Measurements from ENCODE around the gene OR10A6. TPM values are rescaled to one million over a fixed set of nuclear protein-coding genes. Genes with fewer than 3 reads are reported as not detected.

Gene OR10A6
- total and polyA plus RNA-seq, 2 donors (not counting 1 experiment from before 2014, with no cell fraction given): under 0.01 to 0.06 TPM

DNA sequence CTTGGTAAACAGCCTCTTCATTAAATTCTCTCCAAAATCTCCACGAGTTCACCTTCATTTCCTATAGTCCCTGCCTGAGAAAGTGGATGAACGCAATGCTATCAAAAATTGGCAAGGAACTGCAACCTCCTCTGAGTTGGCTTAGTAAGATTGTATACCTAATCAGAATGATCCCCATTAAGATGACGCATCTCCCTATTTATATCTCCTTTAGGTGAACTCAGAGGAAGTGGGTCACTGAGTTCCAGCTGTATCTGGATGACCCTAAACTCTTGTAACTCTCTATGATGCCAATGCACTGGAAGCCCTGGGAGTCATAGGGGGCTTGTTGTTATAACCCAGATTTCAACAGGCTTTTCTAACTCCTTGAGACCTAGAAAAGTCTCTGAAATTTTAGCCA lies 48.2 kb downstream of the OR10A6 start:
- TF ChIP-seq, protein P1, sequence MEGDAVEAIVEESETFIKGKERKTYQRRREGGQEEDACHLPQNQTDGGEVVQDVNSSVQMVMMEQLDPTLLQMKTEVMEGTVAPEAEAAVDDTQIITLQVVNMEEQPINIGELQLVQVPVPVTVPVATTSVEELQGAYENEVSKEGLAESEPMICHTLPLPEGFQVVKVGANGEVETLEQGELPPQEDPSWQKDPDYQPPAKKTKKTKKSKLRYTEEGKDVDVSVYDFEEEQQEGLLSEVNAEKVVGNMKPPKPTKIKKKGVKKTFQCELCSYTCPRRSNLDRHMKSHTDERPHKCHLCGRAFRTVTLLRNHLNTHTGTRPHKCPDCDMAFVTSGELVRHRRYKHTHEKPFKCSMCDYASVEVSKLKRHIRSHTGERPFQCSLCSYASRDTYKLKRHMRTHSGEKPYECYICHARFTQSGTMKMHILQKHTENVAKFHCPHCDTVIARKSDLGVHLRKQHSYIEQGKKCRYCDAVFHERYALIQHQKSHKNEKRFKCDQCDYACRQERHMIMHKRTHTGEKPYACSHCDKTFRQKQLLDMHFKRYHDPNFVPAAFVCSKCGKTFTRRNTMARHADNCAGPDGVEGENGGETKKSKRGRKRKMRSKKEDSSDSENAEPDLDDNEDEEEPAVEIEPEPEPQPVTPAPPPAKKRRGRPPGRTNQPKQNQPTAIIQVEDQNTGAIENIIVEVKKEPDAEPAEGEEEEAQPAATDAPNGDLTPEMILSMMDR (conservative IDR thresholded peaks at IDR 0.05 in 1 of 2, IDR thresholded peaks at IDR 0.05 in 1 of 2; ENCODE audit: low read depth in 1 of 2, low read length in 2 of 2): no peak
- no peak for TF ChIP-seq EZH2 (IDR thresholded peaks at IDR 0.05; ENCODE audit: low read length, missing control alignments)
- no peak for DNase-seq (ENCODE audit: low read depth in 2 of 2)
- H3K36me3 ChIP-seq (ENCODE audit: control insufficient read depth, insufficient read depth, low read length): no peaks in the 10 kb centered on the region
- H3K79me2 ChIP-seq (ENCODE audit: control insufficient read depth, insufficient read depth, low read length): no peaks in the 10 kb centered on the region
- no peak overlapping the region for H3K4me3 ChIP-seq (replicated peaks in 1 of 4; ENCODE audit: control extremely low read depth in 1 of 4, insufficient read depth in 1 of 4, low read depth in 3 of 4, low read length in 4 of 4)
- H2AFZ ChIP-seq (ENCODE audit: low read length): no peak overlapping the region
- no peak overlapping the region for H3K9ac ChIP-seq (ENCODE audit: insufficient read depth, low read length)
- H3K4me1 ChIP-seq (ENCODE audit: control insufficient read depth, extremely low read depth, insufficient read depth, low read length): no peaks in the 10 kb centered on the region
- H4K20me1 ChIP-seq (ENCODE audit: control insufficient read depth, extremely low read depth, insufficient read depth, low read length): no peaks in the 10 kb centered on the region
- no peaks in the 10 kb centered on the region for H3K9me3 ChIP-seq (ENCODE audit: control insufficient read depth, insufficient read depth, low read depth, low read length)
- no peak overlapping the region for H3K4me2 ChIP-seq (ENCODE audit: extremely low read depth, insufficient read depth, low read length)
- H3K27ac ChIP-seq (ENCODE audit: insufficient read depth, low read length): no peak overlapping the region
- no peaks in the 10 kb centered on the region for H3K27me3 ChIP-seq (ENCODE audit: control insufficient read depth, insufficient read depth, low read length)

Other genes starting within 250 kb of the OR10A6 start
- not detected in 2 replicates for gene OVCH2, start 224.8 kb downstream of the OR10A6 start, total RNA-seq
- not detected in 2 replicates for gene OVCH2, start 224.8 kb downstream of the OR10A6 start, polyA plus RNA-seq
- gene OR5P2, start 134.3 kb downstream of the OR10A6 start, total RNA-seq: 0.17 TPM in 1 of 2 replicates, not detected in the other
- gene OR5P2, start 134.3 kb downstream of the OR10A6 start, polyA plus RNA-seq: not detected in 2 replicates
- gene OR5P3, start 100.4 kb downstream of the OR10A6 start, total RNA-seq: not detected in 2 replicates
- gene OR5P3, start 100.4 kb downstream of the OR10A6 start, polyA plus RNA-seq: not detected in 2 replicates
- gene OR10A3, start 10.4 kb upstream of the OR10A6 start, total RNA-seq: 0.17 TPM in 1 of 2 replicates, not detected in the other
- gene OR10A3, start 10.4 kb upstream of the OR10A6 start, polyA plus RNA-seq: 0.07 TPM in 1 of 2 replicates, not detected in the other
- gene NLRP10, start 34.2 kb upstream of the OR10A6 start, total RNA-seq: 0.26 and 9.6 TPM in 2 replicates
- gene NLRP10, start 34.2 kb upstream of the OR10A6 start, polyA plus RNA-seq: 2.2 and 4.8 TPM in 2 replicates
- gene EIF3F, start 56.1 kb upstream of the OR10A6 start, total RNA-seq: 291 and 303 TPM in 2 replicates
- gene EIF3F, start 56.1 kb upstream of the OR10A6 start, polyA plus RNA-seq: 323 and 345 TPM in 2 replicates
- gene TUB, start 149.9 kb upstream of the OR10A6 start, total RNA-seq: 9.6 and 10.3 TPM in 2 replicates
- 5.7 and 10.4 TPM in 2 replicates for gene TUB, start 149.9 kb upstream of the OR10A6 start, polyA plus RNA-seq
- not detected in 2 replicates for gene RIC3, start 237.8 kb upstream of the OR10A6 start, total RNA-seq
- not detected in 2 replicates for gene RIC3, start 237.8 kb upstream of the OR10A6 start, polyA plus RNA-seq

Data from fibroblast of lung (primary cell).